HCT116 (cell line): ENCODE measurements around the gene ADAT3.

Experiments
- CEBPB ChIP-seq: IDR thresholded peaks from 2 replicates; pipeline ENCODE4 v1.6.1; 2012; ENCODE audit warnings: low read depth
- EZH2 ChIP-seq: fragments of 200-600 bp; sonication (generic); IDR thresholded peaks from 2 replicates; pipeline ENCODE4 v1.6.1; 2017; ENCODE audit warnings: antibody characterized with exemption, mixed run types
- EZH2phosphoT487 ChIP-seq: fragments of 200-600 bp; IDR thresholded peaks from 2 replicates; pipeline ENCODE4 v1.6.1; 2018; ENCODE audit warnings: antibody characterized with exemption, borderline replicate concordance
- JUND ChIP-seq: IDR thresholded peaks from 2 replicates; pipeline ENCODE4 v1.6.1; 2012
- MAX ChIP-seq: IDR thresholded peaks from 2 replicates; pipeline ENCODE4 v1.6.1; 2012
- POLR2AphosphoS5 ChIP-seq: IDR thresholded peaks from 2 replicates; pipeline ENCODE4 v1.6.1; 2011; ENCODE audit warnings: mild to moderate bottlenecking, low read depth, low read length, moderate library complexity
- RAD21 ChIP-seq: IDR thresholded peaks from 2 replicates; pipeline ENCODE4 v1.6.1; 2012; ENCODE audit warnings: low read depth, mild to moderate bottlenecking
- TF ChIP-seq, protein P1 (sequence below), 3 experiments: fragments of 200-600 bp in 1 of 3; sonication (generic) in 1 of 3; IDR thresholded peaks in 2 of 3; conservative IDR thresholded peaks in 1 of 3; 2 replicates each; pipeline ENCODE4 v1.5.1; 2012 to 2017; ENCODE audit warnings: low read depth in 2 of 3, low read length in 2 of 3, antibody characterized with exemption in 1 of 3, borderline replicate concordance in 1 of 3, control low read depth in 1 of 3, mild to moderate bottlenecking in 1 of 3, mixed read lengths in 1 of 3, mixed run types in 1 of 3, moderate library complexity in 1 of 3; ENCODE audit not compliant: insufficient read depth in 1 of 3

DNA sequence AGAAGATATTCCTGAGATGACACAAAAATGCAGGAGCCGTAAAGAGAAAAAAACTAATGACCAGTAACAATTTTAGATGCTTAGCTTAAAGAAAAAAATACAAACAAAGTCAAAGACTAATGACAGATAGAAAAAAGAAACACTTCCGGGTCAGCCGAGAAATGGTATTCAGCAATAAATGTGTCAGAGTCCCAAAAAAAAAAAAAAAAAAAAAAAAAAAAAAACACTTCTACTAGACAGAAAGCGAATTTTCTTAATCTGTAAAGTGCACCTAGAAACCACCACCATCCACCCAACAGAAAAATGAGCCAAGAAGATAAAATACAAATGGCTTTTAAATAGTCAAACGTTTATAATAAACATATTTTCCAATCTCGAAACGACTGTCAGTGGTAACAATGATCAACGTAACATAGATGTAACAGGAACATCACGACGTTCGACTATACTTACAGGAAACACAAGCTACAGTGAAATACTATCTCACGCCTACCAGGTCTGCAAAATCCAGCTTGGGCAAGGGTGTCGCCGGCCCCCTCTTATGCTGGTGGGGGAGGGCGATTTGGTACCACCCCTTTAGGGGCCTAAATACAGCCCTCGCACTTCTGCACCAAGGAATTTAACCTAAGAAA, 30.5 kb upstream of the ADAT3 start:
- TF ChIP-seq, protein P1, sequence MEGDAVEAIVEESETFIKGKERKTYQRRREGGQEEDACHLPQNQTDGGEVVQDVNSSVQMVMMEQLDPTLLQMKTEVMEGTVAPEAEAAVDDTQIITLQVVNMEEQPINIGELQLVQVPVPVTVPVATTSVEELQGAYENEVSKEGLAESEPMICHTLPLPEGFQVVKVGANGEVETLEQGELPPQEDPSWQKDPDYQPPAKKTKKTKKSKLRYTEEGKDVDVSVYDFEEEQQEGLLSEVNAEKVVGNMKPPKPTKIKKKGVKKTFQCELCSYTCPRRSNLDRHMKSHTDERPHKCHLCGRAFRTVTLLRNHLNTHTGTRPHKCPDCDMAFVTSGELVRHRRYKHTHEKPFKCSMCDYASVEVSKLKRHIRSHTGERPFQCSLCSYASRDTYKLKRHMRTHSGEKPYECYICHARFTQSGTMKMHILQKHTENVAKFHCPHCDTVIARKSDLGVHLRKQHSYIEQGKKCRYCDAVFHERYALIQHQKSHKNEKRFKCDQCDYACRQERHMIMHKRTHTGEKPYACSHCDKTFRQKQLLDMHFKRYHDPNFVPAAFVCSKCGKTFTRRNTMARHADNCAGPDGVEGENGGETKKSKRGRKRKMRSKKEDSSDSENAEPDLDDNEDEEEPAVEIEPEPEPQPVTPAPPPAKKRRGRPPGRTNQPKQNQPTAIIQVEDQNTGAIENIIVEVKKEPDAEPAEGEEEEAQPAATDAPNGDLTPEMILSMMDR (IDR thresholded peaks at IDR 0.05 in 2 of 3, conservative IDR thresholded peaks at IDR 0.05 in 1 of 3; ENCODE audit: borderline replicate concordance in 1 of 3, insufficient read depth in 1 of 3, low read depth in 2 of 3, low read length in 2 of 3), result no peak
- no peak for TF ChIP-seq POLR2AphosphoS5
- no peak for TF ChIP-seq CEBPB
- TF ChIP-seq EZH2phosphoT487, result no peak
- TF ChIP-seq RAD21, result no peak
- no peak for TF ChIP-seq JUND
- no peak for TF ChIP-seq EZH2
- no peak for TF ChIP-seq MAX
